Fibroblast of skin of right biceps (primary cell): ENCODE data around the gene UCK2.

Experiments
- DNase-seq: peaks from one replicate; pipeline ENCODE4 v3.0.0-alpha.2; 2013

Gene UCK2

GRCh38 chr1:165856021-165856420 is 28.6 kb downstream of the UCK2 start:
- no peak for DNase-seq

- no peak for DNase-seq
Observed at GRCh38 chr1:165856606-165857005, 29.2 kb downstream of the UCK2 start.

GRCh38 chr1:165857046-165857801 is 29.8 kb downstream of the UCK2 start:
- peak; percentile 48 for DNase-seq

- no peak for DNase-seq
Observed at GRCh38 chr1:165858364-165858823, 31.0 kb downstream of the UCK2 start.

- peak; percentile 41 for DNase-seq
Observed at GRCh38 chr1:165858967-165859845, 31.8 kb downstream of the UCK2 start.

GRCh38 chr1:165860065-165860464 is 32.7 kb downstream of the UCK2 start:
- no peak for DNase-seq

- DNase-seq = no peak
Observed at GRCh38 chr1:165861911-165862310, 34.5 kb downstream of the UCK2 start.

GRCh38 chr1:165862448-165862847 is 35.0 kb downstream of the UCK2 start:
- DNase-seq = no peak

GRCh38 chr1:165863346-165863745 is 35.9 kb downstream of the UCK2 start:
- no peak for DNase-seq

GRCh38 chr1:165865633-165866340 is 38.4 kb downstream of the UCK2 start:
- no peak for DNase-seq

GRCh38 chr1:165869343-165869742 is 41.9 kb downstream of the UCK2 start:
- DNase-seq = peak; percentile 27

- peak; percentile 44 for DNase-seq
Observed at GRCh38 chr1:165871311-165872067, 44.1 kb downstream of the UCK2 start.

GRCh38 chr1:165873481-165873880 is 46.1 kb downstream of the UCK2 start:
- no peak for DNase-seq

GRCh38 chr1:165874643-165875042 is 47.2 kb downstream of the UCK2 start:
- DNase-seq = no peak

GRCh38 chr1:165875171-165875570 is 47.8 kb downstream of the UCK2 start:
- DNase-seq = no peak

GRCh38 chr1:165875604-165876003 is 48.2 kb downstream of the UCK2 start:
- DNase-seq = no peak

GRCh38 chr1:165876121-165876520 is 48.7 kb downstream of the UCK2 start:
- DNase-seq = no peak

- no peak for DNase-seq
Observed at GRCh38 chr1:165877411-165877810, 50.0 kb downstream of the UCK2 start.

GRCh38 chr1:165877940-165878556 is 50.6 kb downstream of the UCK2 start:
- no peak for DNase-seq

- DNase-seq = no peak
Observed at GRCh38 chr1:165879946-165880345, 52.5 kb downstream of the UCK2 start.

GRCh38 chr1:165880993-165881392 is 53.6 kb downstream of the UCK2 start:
- no peak for DNase-seq
